GM23338 (cell line): Measurements from ENCODE around the gene ALDH1A1. TPM values are rescaled to one million over a fixed set of nuclear protein-coding genes. Genes with fewer than 3 reads are reported as not detected.

ENCODE experiments used
- ATAC-seq: fragments of 200-7000 bp; cut with Tn5 transposase; 3 replicates; pipeline ENCODE4 v1.9.1; 2020
- DNase-seq: peaks from one replicate; pipeline ENCODE4 v3.0.0-alpha.2; 2015; ENCODE audit warnings: low spot score
- H2AFZ ChIP-seq: fragments of 200-600 bp; sonication (generic); 2 replicates; pipeline ENCODE4 v1.8.0; 2016; ENCODE audit warnings: antibody characterized with exemption, mild to moderate bottlenecking, moderate library complexity
- H3F3A ChIP-seq: fragments of 200-600 bp; sonication (generic); replicated peaks from 2 replicates; pipeline ENCODE4 v1.8.0; 2017; ENCODE audit warnings: antibody characterized with exemption, mixed run types, low read depth
- H3K27ac ChIP-seq: fragments of 200-600 bp; sonication (generic); 2 replicates; pipeline ENCODE4 v1.6.1; 2016; ENCODE audit warnings: low read depth
- H3K27me3 ChIP-seq: fragments of 200-600 bp; sonication (generic); 2 replicates; pipeline ENCODE4 v1.8.0; 2016; ENCODE audit warnings: mild to moderate bottlenecking, mixed run types, moderate library complexity; ENCODE audit not compliant: insufficient read depth
- H3K36me3 ChIP-seq: fragments of 200-600 bp; sonication (generic); 2 replicates; pipeline ENCODE4 v1.8.0; 2016; ENCODE audit warnings: mild to moderate bottlenecking; ENCODE audit not compliant: insufficient read depth
- H3K4me1 ChIP-seq: fragments of 200-600 bp; sonication (generic); 2 replicates; pipeline ENCODE4 v1.8.0; 2016; ENCODE audit warnings: mild to moderate bottlenecking, moderate library complexity; ENCODE audit not compliant: insufficient read depth
- H3K4me2 ChIP-seq: fragments of 200-600 bp; sonication (generic); 2 replicates; pipeline ENCODE4 v1.7.1; 2017; ENCODE audit warnings: mixed run types
- H3K4me3 ChIP-seq: fragments of 200-600 bp; sonication (generic); 2 replicates; pipeline ENCODE4 v1.6.1; 2016; ENCODE audit warnings: mixed run types
- H3K79me2 ChIP-seq: fragments of 200-600 bp; sonication (generic); replicated peaks from 2 replicates; pipeline ENCODE4 v1.8.0; 2017; ENCODE audit warnings: mild to moderate bottlenecking; ENCODE audit not compliant: insufficient read depth
- H3K9me2 ChIP-seq: fragments of 200-600 bp; sonication (generic); 2 replicates; pipeline ENCODE4 v1.8.0; 2017; ENCODE audit not compliant: insufficient read depth
- H4K20me1 ChIP-seq: fragments of 200-600 bp; sonication (generic); replicated peaks from 2 replicates; pipeline ENCODE4 v1.8.0; 2017; ENCODE audit warnings: mild to moderate bottlenecking; ENCODE audit not compliant: insufficient read depth
- H3K27ac Mint-ChIP-seq: 2 replicates; pipeline ENCODE4 v1.8.0; 2020; ENCODE audit warnings: inconsistent platforms, mild to moderate bottlenecking, moderate library complexity, mixed read lengths
- H3K27me3 Mint-ChIP-seq: 3 replicates; pipeline ENCODE4 v1.8.0; 2022; ENCODE audit warnings: low read depth, mild to moderate bottlenecking, moderate library complexity, mixed read lengths, inconsistent platforms; ENCODE audit not compliant: insufficient read depth, poor library complexity
- H3K36me3 Mint-ChIP-seq: 3 replicates; pipeline ENCODE4 v1.8.0; 2021; ENCODE audit warnings: low read depth, mild to moderate bottlenecking, inconsistent platforms, moderate library complexity, mixed read lengths
- H3K4me1 Mint-ChIP-seq: 3 replicates; pipeline ENCODE4 v1.8.0; 2020; ENCODE audit warnings: mild to moderate bottlenecking, inconsistent platforms, mixed read lengths
- H3K4me3 Mint-ChIP-seq: 3 replicates; pipeline ENCODE4 v1.8.0; 2021; ENCODE audit warnings: moderate library complexity, mild to moderate bottlenecking, inconsistent platforms, mixed read lengths
- H3K9me3 Mint-ChIP-seq: 3 replicates; pipeline ENCODE4 v1.8.0; 2020; ENCODE audit warnings: moderate library complexity, mild to moderate bottlenecking, inconsistent platforms, mixed read lengths
- EZH2phosphoT487 ChIP-seq: fragments of 200-600 bp; sonication (generic); IDR thresholded peaks from one replicate; pipeline ENCODE4 v1.8.1; 2018; ENCODE audit warnings: antibody characterized with exemption; ENCODE audit not compliant: unreplicated experiment
- JUNB ChIP-seq: IDR thresholded peaks from one replicate; pipeline ENCODE4 v1.6.1; 2016; ENCODE audit warnings: antibody characterized with exemption; ENCODE audit not compliant: unreplicated experiment
- NANOG ChIP-seq: IDR thresholded peaks from 2 replicates; pipeline ENCODE4 v1.6.1; 2016; ENCODE audit warnings: antibody characterized with exemption, borderline replicate concordance
- STAT1 ChIP-seq: IDR thresholded peaks from one replicate; pipeline ENCODE4 v1.6.1; 2016; ENCODE audit warnings: antibody characterized with exemption; ENCODE audit not compliant: unreplicated experiment
- polyA plus RNA-seq: library from polyadenylated mRNA; unstranded; fragments of >200 nt; fragmentation: Nextera tagmentation; extraction: Ambion mirVana; gene quantifications from 2 replicates; pipeline ENCODE4 v1.2.1, GENCODE V29; 2016
- total RNA-seq: library from RNA; depleted of rRNA; stranded (reverse); fragments of >200 nt; shearing (Covaris generic); gene quantifications from 2 replicates; pipeline ENCODE4 v1.2.3, GENCODE V29; 2014
- TF ChIP-seq, protein P1 (sequence below): fragments of 250-450 bp; sonication (Bioruptor Pico); IDR thresholded peaks from 2 replicates; pipeline ENCODE4 v1.5.0; 2020; ENCODE audit warnings: mild to moderate bottlenecking, moderate library complexity
- TF ChIP-seq, protein P2 (sequence below): IDR thresholded peaks from 2 replicates; pipeline ENCODE4 v1.6.1; 2016; ENCODE audit warnings: antibody characterized with exemption

Gene ALDH1A1
- total and polyA plus RNA-seq, 2 experiments from 2014 or later = 2.1 to 3.4 TPM

DNA sequence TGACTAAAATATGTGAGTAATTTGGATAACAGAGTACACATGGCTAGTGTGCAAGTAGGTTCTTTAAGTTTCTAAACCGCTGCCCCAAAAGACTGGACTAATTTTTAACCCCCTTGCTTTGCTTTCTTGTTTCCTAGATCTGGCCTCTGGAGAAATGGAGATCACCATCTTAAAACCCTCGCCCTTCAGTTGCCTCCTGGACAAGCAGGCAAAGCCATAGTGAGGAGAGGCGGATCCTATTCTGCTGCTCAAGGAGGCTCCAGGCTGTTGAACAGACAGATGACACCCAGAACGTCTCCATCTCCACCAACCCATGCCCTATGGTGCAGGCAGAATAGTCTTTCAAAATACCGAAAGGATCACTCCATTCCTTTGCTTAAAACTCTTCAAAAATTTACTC is 28.6 kb upstream of the ALDH1A1 start (continued):
- TF ChIP-seq, protein P1, sequence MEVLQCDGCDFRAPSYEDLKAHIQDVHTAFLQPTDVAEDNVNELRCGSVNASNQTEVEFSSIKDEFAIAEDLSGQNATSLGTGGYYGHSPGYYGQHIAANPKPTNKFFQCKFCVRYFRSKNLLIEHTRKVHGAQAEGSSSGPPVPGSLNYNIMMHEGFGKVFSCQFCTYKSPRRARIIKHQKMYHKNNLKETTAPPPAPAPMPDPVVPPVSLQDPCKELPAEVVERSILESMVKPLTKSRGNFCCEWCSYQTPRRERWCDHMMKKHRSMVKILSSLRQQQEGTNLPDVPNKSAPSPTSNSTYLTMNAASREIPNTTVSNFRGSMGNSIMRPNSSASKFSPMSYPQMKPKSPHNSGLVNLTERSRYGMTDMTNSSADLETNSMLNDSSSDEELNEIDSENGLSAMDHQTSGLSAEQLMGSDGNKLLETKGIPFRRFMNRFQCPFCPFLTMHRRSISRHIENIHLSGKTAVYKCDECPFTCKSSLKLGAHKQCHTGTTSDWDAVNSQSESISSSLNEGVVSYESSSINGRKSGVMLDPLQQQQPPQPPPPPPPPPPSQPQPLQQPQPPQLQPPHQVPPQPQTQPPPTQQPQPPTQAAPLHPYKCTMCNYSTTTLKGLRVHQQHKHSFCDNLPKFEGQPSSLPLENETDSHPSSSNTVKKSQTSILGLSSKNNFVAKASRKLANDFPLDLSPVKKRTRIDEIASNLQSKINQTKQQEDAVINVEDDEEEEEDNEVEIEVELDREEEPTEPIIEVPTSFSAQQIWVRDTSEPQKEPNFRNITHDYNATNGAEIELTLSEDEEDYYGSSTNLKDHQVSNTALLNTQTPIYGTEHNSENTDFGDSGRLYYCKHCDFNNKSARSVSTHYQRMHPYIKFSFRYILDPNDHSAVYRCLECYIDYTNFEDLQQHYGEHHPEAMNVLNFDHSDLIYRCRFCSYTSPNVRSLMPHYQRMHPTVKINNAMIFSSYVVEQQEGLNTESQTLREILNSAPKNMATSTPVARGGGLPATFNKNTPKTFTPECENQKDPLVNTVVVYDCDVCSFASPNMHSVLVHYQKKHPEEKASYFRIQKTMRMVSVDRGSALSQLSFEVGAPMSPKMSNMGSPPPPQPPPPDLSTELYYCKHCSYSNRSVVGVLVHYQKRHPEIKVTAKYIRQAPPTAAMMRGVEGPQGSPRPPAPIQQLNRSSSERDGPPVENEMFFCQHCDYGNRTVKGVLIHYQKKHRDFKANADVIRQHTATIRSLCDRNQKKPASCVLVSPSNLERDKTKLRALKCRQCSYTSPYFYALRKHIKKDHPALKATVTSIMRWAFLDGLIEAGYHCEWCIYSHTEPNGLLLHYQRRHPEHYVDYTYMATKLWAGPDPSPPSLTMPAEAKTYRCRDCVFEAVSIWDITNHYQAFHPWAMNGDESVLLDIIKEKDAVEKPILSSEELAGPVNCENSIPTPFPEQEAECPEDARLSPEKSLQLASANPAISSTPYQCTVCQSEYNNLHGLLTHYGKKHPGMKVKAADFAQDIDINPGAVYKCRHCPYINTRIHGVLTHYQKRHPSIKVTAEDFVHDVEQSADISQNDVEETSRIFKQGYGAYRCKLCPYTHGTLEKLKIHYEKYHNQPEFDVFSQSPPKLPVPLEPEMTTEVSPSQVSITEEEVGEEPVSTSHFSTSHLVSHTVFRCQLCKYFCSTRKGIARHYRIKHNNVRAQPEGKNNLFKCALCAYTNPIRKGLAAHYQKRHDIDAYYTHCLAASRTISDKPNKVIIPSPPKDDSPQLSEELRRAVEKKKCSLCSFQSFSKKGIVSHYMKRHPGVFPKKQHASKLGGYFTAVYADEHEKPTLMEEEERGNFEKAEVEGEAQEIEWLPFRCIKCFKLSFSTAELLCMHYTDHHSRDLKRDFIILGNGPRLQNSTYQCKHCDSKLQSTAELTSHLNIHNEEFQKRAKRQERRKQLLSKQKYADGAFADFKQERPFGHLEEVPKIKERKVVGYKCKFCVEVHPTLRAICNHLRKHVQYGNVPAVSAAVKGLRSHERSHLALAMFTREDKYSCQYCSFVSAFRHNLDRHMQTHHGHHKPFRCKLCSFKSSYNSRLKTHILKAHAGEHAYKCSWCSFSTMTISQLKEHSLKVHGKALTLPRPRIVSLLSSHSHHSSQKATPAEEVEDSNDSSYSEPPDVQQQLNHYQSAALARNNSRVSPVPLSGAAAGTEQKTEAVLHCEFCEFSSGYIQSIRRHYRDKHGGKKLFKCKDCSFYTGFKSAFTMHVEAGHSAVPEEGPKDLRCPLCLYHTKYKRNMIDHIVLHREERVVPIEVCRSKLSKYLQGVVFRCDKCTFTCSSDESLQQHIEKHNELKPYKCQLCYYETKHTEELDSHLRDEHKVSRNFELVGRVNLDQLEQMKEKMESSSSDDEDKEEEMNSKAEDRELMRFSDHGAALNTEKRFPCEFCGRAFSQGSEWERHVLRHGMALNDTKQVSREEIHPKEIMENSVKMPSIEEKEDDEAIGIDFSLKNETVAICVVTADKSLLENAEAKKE = no peak

- no peak for DNase-seq
- Mint-ChIP-seq H3K36me3 (no peaks in the 10 kb centered on the region), H3K27ac (no peak overlapping the region), H3K27me3 (no peaks in the 10 kb centered on the region), H3K4me1 (peaks cover 5% of the 10 kb centered on the region), H3K4me3 (no peak overlapping the region), H3K9me3 (no peaks in the 10 kb centered on the region)
- Histone ChIP-seq H3K9me2 (no peaks in the 10 kb centered on the region), H3K27me3 (no peaks in the 10 kb centered on the region), H3K79me2 (no peaks in the 10 kb centered on the region), H3K27ac (no peak overlapping the region), H3F3A (no peaks in the 10 kb centered on the region), H3K36me3 (no peaks in the 10 kb centered on the region), H3K4me1 (peaks cover 7% of the 10 kb centered on the region; the same call in 1 of the 2 replicates), H3K4me2 (no peak overlapping the region), H2AFZ (peak overlapping the region; percentile 19; the same call in 1 of the 2 replicates), H3K4me3 (no peak overlapping the region), H4K20me1 (no peaks in the 10 kb centered on the region; the same call in 1 of the 2 replicates)
- no peak for ATAC-seq
- TF ChIP-seq STAT1 = no peak
- no peak for TF ChIP-seq JUNB
- TF ChIP-seq, protein P2, sequence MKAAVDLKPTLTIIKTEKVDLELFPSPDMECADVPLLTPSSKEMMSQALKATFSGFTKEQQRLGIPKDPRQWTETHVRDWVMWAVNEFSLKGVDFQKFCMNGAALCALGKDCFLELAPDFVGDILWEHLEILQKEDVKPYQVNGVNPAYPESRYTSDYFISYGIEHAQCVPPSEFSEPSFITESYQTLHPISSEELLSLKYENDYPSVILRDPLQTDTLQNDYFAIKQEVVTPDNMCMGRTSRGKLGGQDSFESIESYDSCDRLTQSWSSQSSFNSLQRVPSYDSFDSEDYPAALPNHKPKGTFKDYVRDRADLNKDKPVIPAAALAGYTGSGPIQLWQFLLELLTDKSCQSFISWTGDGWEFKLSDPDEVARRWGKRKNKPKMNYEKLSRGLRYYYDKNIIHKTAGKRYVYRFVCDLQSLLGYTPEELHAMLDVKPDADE = no peak
- TF ChIP-seq NANOG = no peak
- TF ChIP-seq EZH2phosphoT487 = no peak
Measured at GRCh38 chr9:72980600-72981265, 27.9 kb upstream of the ALDH1A1 start.
